Hepatocyte (in vitro differentiated cells): ENCODE measurements around the gene WDPCP. TPM values are rescaled to one million over a fixed set of nuclear protein-coding genes. Genes with fewer than 3 reads are reported as not detected.

ENCODE experiments used
- DNase-seq: peaks from one replicate; pipeline ENCODE4 v3.0.0-alpha.2; 2016; ENCODE audit warnings: low spot score
- H2AFZ ChIP-seq: fragments of 200-600 bp; sonication (generic); 2 replicates; pipeline ENCODE4 v1.6.0; 2016; ENCODE audit warnings: antibody characterized with exemption, mild to moderate bottlenecking
- H3K27ac ChIP-seq: fragments of 200-600 bp; sonication (generic); 2 replicates; pipeline ENCODE4 v1.5.1; 2016; ENCODE audit warnings: mild to moderate bottlenecking
- H3K27me3 ChIP-seq: fragments of 200-600 bp; sonication (generic); 2 replicates; pipeline ENCODE4 v1.6.1; 2016
- H3K36me3 ChIP-seq: fragments of 200-600 bp; sonication (generic); replicated peaks from 2 replicates; pipeline ENCODE4 v1.5.1; 2016; ENCODE audit warnings: low read depth; ENCODE audit not compliant: insufficient read depth
- H3K4me1 ChIP-seq: fragments of 200-600 bp; sonication (generic); 2 replicates; pipeline ENCODE4 v1.5.1; 2016; ENCODE audit warnings: mild to moderate bottlenecking, moderate library complexity; ENCODE audit not compliant: insufficient read depth
- H3K4me2 ChIP-seq: fragments of 200-600 bp; sonication (generic); 2 replicates; pipeline ENCODE4 v1.6.0; 2016
- H3K4me3 ChIP-seq: fragments of 200-600 bp; sonication (generic); 2 replicates; pipeline ENCODE4 v1.5.1; 2016; ENCODE audit warnings: mild to moderate bottlenecking
- H3K79me2 ChIP-seq: fragments of 200-600 bp; sonication (generic); 2 replicates; pipeline ENCODE4 v1.6.0; 2017; ENCODE audit warnings: mild to moderate bottlenecking
- H3K9me2 ChIP-seq: fragments of 200-600 bp; sonication (generic); replicated peaks from 2 replicates; pipeline ENCODE4 v1.6.0; 2017; ENCODE audit warnings: mild to moderate bottlenecking; ENCODE audit not compliant: insufficient read depth
- H3K9me3 ChIP-seq: fragments of 200-600 bp; sonication (generic); 2 replicates; pipeline ENCODE4 v1.5.1; 2016; ENCODE audit warnings: low read depth, mild to moderate bottlenecking
- H4K20me1 ChIP-seq: fragments of 200-600 bp; sonication (generic); 2 replicates; pipeline ENCODE4 v1.6.0; 2016; ENCODE audit warnings: mild to moderate bottlenecking; ENCODE audit not compliant: insufficient read depth, poor library complexity, severe bottlenecking
- CTCF ChIP-seq: fragments of 200-600 bp; sonication (generic); IDR thresholded peaks from 2 replicates; pipeline ENCODE4 v1.5.1; 2016; ENCODE audit warnings: antibody characterized with exemption, mild to moderate bottlenecking; ENCODE audit not compliant: poor library complexity
- EZH2 ChIP-seq: fragments of 200-600 bp; sonication (generic); IDR thresholded peaks from 2 replicates; pipeline ENCODE4 v1.6.1; 2016; ENCODE audit warnings: antibody characterized with exemption, mild to moderate bottlenecking, borderline replicate concordance
- EZH2phosphoT487 ChIP-seq: fragments of 200-600 bp; sonication (generic); IDR thresholded peaks from one replicate; pipeline ENCODE4 v1.6.1; 2018; ENCODE audit warnings: antibody characterized with exemption, mild to moderate bottlenecking, low read depth, moderate library complexity; ENCODE audit not compliant: unreplicated experiment, severe bottlenecking
- whole genome bisulfite sequencing: methylation state at CpG from one replicate; pipeline ENCODE4 v1.1.6; 2016; ENCODE audit warnings: low lambda C conversion rate; ENCODE audit errors: missing lambda C conversion rate; 5-methylcytosine and 5-hydroxymethylcytosine counted together
- polyA plus RNA-seq: library from polyadenylated mRNA; unstranded; fragments of >200 nt; fragmentation: Nextera tagmentation; extraction: Ambion mirVana; gene quantifications from 2 replicates; pipeline ENCODE4 v1.2.1, GENCODE V29; 2016
- total RNA-seq: library from RNA; depleted of rRNA; stranded (reverse); fragments of >200 nt; gene quantifications from 2 replicates; pipeline ENCODE4 v1.2.3, GENCODE V29; 2014

The WDPCP gene
- total and polyA plus RNA-seq, 2 experiments from 2014 or later, result 4.9 to 12.8 TPM

GRCh38 chr2:63122921-63123320 lies 465.4 kb downstream of the WDPCP start:
- Histone ChIP-seq H3K4me1 (no peaks in the 10 kb centered on the region), H3K9me3 (no peaks in the 10 kb centered on the region), H3K27me3 (no peaks in the 10 kb centered on the region), H3K4me3 (no peak overlapping the region), H2AFZ (no peak overlapping the region), H3K27ac (no peak overlapping the region), H4K20me1 (no peaks in the 10 kb centered on the region), H3K4me2 (no peak overlapping the region), H3K9me2 (no peaks in the 10 kb centered on the region), H3K79me2 (no peaks in the 10 kb centered on the region), H3K36me3 (no peaks in the 10 kb centered on the region)
- no peak for DNase-seq
- TF ChIP-seq CTCF, result no peak
- no peak for TF ChIP-seq EZH2
- TF ChIP-seq EZH2phosphoT487, result no peak
- 83% methylated on average over 3 of the region's 3 CpGs for WGBS

- H3K4me1 ChIP-seq, result no peaks in the 10 kb centered on the region
- TF ChIP-seq EZH2phosphoT487 (no peak), EZH2 (no peak), CTCF (no peak)
- no peaks in the 10 kb centered on the region for H3K79me2 ChIP-seq
- H3K9me2 ChIP-seq, result no peaks in the 10 kb centered on the region
- H3K9me3 ChIP-seq, result no peaks in the 10 kb centered on the region
- no peak overlapping the region for H3K4me3 ChIP-seq
- no peaks in the 10 kb centered on the region for H3K27me3 ChIP-seq
- H3K4me2 ChIP-seq, result no peak overlapping the region
- no peak overlapping the region for H2AFZ ChIP-seq
- no peaks in the 10 kb centered on the region for H3K36me3 ChIP-seq
- H3K27ac ChIP-seq, result no peak overlapping the region
- no peak for DNase-seq
- H4K20me1 ChIP-seq, result no peaks in the 10 kb centered on the region
- WGBS, result 88% methylated on average over 5 of the region's 5 CpGs
Measured at GRCh38 chr2:63121055-63121834, 467.0 kb downstream of the WDPCP start.

GRCh38 chr2:63118821-63119220 lies 469.5 kb downstream of the WDPCP start:
- 98% methylated on average over 2 of the region's 2 CpGs for WGBS
- TF ChIP-seq EZH2phosphoT487 (no peak), CTCF (no peak)
- Histone ChIP-seq H4K20me1 (no peaks in the 10 kb centered on the region), H3K27ac (no peak overlapping the region), H3K9me2 (no peaks in the 10 kb centered on the region), H3K4me3 (no peak overlapping the region), H3K4me2 (no peak overlapping the region), H3K79me2 (no peaks in the 10 kb centered on the region), H3K36me3 (no peaks in the 10 kb centered on the region), H2AFZ (no peak overlapping the region), H3K9me3 (no peaks in the 10 kb centered on the region), H3K4me1 (no peaks in the 10 kb centered on the region), H3K27me3 (no peaks in the 10 kb centered on the region)
- no peak for DNase-seq
